ENCODE results near the gene NAA40.
"Not testable (repeated sequence)": the region's sequence is repeated elsewhere in the genome, so short reads cannot be mapped to it uniquely, and the experiment has no call there.

NAA40 gene

DNA sequence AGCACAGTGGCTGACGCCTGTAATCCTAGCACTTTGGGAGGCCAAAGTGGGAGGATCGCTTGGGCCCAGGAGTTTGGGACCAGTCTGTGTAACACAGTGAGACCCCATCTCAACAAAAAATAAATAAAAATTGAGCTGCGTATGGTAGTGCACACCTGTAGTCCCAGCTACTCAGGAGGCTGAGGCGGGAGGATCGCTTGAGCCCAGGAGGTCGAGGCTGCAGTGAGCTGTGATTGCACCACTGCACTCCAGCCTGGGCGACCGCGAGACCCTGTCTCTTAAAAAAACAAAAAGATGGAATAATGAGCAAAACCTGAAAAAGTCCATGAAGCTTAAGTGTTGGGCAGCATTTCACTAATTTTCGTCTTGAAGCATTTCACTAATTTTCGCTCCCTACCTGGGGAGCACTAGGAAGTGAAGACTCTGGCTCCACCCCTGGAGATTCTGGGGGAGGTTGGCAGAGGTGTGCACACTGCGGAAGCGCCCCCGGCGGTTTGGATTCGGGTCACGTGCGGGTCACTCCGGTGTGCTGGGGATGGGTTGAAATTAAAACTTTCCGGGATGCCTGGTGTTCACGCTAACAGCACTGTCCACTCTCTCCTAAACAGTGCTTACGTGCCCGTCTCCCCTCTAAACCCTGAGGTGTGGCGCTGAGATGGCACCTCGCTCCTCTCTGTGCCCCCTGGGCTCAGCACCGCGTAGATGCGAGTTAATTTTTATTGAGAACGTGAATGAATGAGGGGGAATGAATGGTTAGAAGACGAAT is 906 bp upstream of the NAA40 start:
- Mint-ChIP-seq H3K36me3 (peaks cover 6% of the 10 kb centered on the region), H3K27ac (peak overlapping the region; percentile 81), H3K4me1 (peaks cover 31% of the 10 kb centered on the region), H3K9me3 (no peaks in the 10 kb centered on the region), H3K27me3 (peaks cover 12% of the 10 kb centered on the region), H3K4me3 (peak overlapping the region; percentile 83)
- DNase-seq: peak; percentile 56
- CTCF ChIA-PET: interaction anchor here (0.9 kb wide), 1 partner anchor 101 kb away, joined by 4 read pairs; no protein-coding TSS in a partner anchor

GRCh38 chr11:63939397-63939891 is 642 bp downstream of the NAA40 start:
- Mint-ChIP-seq H3K27me3 (peaks cover 9% of the 10 kb centered on the region), H3K27ac (peak overlapping the region; percentile 84), H3K4me3 (peak overlapping the region; percentile 83), H3K4me1 (peaks cover 43% of the 10 kb centered on the region), H3K9me3 (no peaks in the 10 kb centered on the region), H3K36me3 (peaks cover 6% of the 10 kb centered on the region)
- CTCF ChIA-PET: interaction anchor here (1.0 kb wide), 1 partner anchor 102 kb away, joined by 4 read pairs; no protein-coding TSS in a partner anchor
- no peak for DNase-seq

DNA sequence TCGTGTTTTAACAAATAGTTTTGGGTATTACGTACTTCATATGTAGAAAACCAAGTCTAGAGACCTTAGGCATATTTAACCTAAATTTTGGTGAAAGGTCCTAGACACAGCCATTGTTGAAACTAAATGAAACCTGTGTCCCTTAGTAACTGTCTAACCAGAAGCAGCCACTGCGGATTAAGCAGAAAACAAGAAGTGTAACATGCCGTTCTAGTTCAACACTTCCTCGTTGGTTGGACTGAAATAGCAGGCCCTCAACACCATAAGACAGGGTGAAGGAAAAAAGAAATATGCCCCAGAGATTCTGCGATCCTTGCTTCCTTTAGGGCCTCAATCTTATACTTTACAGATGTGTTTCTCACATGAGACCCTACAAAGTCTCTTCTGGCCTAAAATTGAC is 2.0 kb downstream of the NAA40 start:
- H3K27me3 Mint-ChIP-seq: peaks cover 4% of the 10 kb centered on the region
- H3K9me3 Mint-ChIP-seq: no peaks in the 10 kb centered on the region
- peaks cover 6% of the 10 kb centered on the region for H3K36me3 Mint-ChIP-seq
- H3K4me3 Mint-ChIP-seq: peak overlapping the region; percentile 83
- CTCF ChIA-PET: interaction anchor here (8.0 kb wide), 1 partner anchor 105 kb away, joined by 150 read pairs; the partner anchor contains the start of gene MARK2
- H3K27ac Mint-ChIP-seq: no peak overlapping the region
- no peak for DNase-seq
- peaks cover 44% of the 10 kb centered on the region for H3K4me1 Mint-ChIP-seq

- peaks cover 45% of the 10 kb centered on the region for H3K4me1 Mint-ChIP-seq
- CTCF ChIA-PET: interaction anchor here (0.6 to 8.0 kb wide), 2 partner anchors 106 to 281 kb away, joined by 5 to 150 read pairs; partner anchors contain the start of gene MARK2
- peaks cover 8% of the 10 kb centered on the region for H3K36me3 Mint-ChIP-seq
- H3K27me3 Mint-ChIP-seq: no peaks in the 10 kb centered on the region
- no peak for DNase-seq
- H3K27ac Mint-ChIP-seq: no peak overlapping the region
- no peak overlapping the region for H3K4me3 Mint-ChIP-seq
- no peaks in the 10 kb centered on the region for H3K9me3 Mint-ChIP-seq
Observed at GRCh38 chr11:63941901-63942300, 3.1 kb downstream of the NAA40 start.

DNA sequence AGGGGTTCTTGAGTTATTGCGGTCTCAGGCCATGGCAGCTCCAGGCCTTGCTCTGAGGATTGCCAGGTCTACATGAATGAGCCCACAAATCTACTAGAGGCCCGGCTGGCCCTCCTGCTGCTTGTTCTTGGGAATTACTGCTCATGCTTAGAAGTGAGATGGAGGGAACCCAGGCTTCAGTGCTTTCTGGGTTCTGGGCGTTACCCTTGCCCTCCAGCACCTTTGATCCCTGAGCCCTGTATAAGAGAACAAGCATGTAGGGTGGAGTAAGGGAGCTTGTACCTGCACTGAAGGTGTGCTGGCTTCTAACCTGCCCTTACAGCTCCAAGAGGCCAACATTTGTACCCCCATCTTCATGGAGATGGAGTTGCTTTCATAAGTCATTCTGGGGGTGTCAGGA is 4.0 kb downstream of the NAA40 start:
- CTCF ChIA-PET: interaction anchor here (8.0 kb wide), 1 partner anchor 107 kb away, joined by 150 read pairs; the partner anchor contains the start of gene MARK2
- H3K4me1 Mint-ChIP-seq: peaks cover 41% of the 10 kb centered on the region
- no peak overlapping the region for H3K27ac Mint-ChIP-seq
- no peaks in the 10 kb centered on the region for H3K9me3 Mint-ChIP-seq
- no peak overlapping the region for H3K4me3 Mint-ChIP-seq
- H3K27me3 Mint-ChIP-seq: no peaks in the 10 kb centered on the region
- peaks cover 8% of the 10 kb centered on the region for H3K36me3 Mint-ChIP-seq
- DNase-seq: no peak

GRCh38 chr11:63944987-63945386 is 6.2 kb downstream of the NAA40 start:
- CTCF ChIA-PET: interaction anchor here (0.7 to 8.0 kb wide), 13 partner anchors 15 to 464 kb away, joined by 3 to 150 read pairs (median 4); partner anchors contain the start of genes MARK2, RCOR2 and ZFTA
- no peaks in the 10 kb centered on the region for H3K27me3 Mint-ChIP-seq
- peaks cover 7% of the 10 kb centered on the region for H3K36me3 Mint-ChIP-seq
- H3K4me1 Mint-ChIP-seq: peaks cover 29% of the 10 kb centered on the region
- no peak overlapping the region for H3K4me3 Mint-ChIP-seq
- H3K9me3 Mint-ChIP-seq: no peaks in the 10 kb centered on the region
- H3K27ac Mint-ChIP-seq: no peak overlapping the region
- no peak for DNase-seq

DNA sequence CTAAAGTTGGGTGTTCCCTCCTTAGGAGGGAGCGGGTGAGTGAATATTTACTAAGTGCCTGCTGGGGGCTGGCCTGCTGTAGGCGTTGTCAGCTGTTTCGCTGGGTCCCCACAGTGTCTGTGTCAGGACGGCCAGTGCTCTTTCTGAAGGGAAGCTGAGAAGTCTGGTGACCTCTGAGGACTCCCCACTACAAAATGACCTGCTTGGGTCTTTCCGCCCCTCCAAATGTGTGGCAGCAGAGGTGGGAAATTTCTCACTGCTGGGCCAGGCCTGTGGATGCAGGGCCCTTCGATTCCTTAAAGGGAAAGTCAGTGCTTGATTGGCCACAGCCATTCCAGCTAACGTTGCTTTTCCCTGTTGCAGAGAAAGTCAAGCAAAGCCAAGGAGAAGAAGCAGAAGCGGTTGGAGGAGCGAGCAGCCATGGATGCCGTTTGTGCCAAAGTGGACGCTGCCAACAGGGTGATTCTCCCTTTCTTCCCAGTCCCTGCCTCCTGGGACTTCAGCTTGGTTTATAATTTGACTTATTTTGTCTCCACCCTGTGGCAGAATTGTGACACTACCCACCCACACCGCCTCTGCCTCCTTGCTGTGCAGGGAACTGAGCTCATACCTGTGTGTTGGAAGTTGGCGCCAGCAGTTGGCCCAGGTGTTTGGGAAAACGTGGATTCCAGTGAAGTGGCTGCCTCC is 6.8 kb downstream of the NAA40 start:
- no peaks in the 10 kb centered on the region for H3K9me3 Mint-ChIP-seq
- no peaks in the 10 kb centered on the region for H3K27me3 Mint-ChIP-seq
- H3K27ac Mint-ChIP-seq: no peak overlapping the region
- peak; percentile 68 for DNase-seq
- H3K4me1 Mint-ChIP-seq: peaks cover 26% of the 10 kb centered on the region
- CTCF ChIA-PET: interaction anchor here (0.6 to 8.0 kb wide), 20 partner anchors 12 to 465 kb away, joined by 3 to 150 read pairs (median 3); partner anchors contain the start of genes COX8A, MARK2 and ZFTA
- H3K36me3 Mint-ChIP-seq: peaks cover 6% of the 10 kb centered on the region
- no peak overlapping the region for H3K4me3 Mint-ChIP-seq

DNA sequence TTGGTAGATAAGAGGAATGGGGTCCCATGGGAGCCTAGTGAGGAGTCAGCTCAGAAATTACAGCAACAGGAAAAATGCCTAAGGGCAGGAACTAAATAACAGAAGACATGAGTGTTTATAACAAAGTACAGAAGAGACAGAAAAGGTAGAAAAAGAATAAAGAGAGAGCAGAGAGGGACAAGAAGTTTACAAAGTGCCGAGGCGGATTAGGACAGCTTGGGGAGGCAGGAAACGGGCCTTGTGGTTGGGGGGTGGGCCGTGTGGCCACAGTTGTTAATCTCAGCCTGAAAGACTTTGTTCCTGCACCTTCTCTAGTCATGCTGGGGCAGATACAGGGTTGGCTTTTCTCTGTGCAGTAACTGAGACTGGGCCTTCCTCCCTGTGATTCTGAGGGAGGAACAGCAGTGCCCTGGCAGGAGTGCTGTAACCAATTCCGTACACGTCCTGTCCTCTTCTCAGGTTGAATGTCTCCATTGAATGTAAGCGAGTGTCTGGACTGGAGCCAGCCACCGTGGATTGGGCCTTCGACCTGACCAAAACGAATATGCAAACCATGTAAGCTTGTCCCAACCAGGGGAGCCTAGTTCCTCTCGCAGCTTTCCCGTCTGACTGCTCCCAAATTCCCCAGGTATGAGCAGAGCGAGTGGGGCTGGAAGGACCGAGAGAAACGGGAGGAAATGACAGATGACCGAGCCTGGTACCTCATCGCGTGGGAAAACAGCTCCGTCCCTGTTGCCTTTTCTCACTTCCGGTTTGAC is 13.2 kb downstream of the NAA40 start:
- Mint-ChIP-seq H3K27ac (peak overlapping the region; percentile 85), H3K4me1 (peaks cover 33% of the 10 kb centered on the region), H3K4me3 (peak overlapping the region; percentile 44), H3K36me3 (peaks cover 50% of the 10 kb centered on the region), H3K9me3 (no peaks in the 10 kb centered on the region), H3K27me3 (no peaks in the 10 kb centered on the region)
- DNase-seq: peak; percentile 76
- CTCF ChIA-PET: interaction anchor here (1.0 to 4.7 kb wide), 9 partner anchors 8 to 183 kb away, joined by 3 to 23 read pairs (median 4); partner anchors contain the start of genes RCOR2 and ZFTA

DNA sequence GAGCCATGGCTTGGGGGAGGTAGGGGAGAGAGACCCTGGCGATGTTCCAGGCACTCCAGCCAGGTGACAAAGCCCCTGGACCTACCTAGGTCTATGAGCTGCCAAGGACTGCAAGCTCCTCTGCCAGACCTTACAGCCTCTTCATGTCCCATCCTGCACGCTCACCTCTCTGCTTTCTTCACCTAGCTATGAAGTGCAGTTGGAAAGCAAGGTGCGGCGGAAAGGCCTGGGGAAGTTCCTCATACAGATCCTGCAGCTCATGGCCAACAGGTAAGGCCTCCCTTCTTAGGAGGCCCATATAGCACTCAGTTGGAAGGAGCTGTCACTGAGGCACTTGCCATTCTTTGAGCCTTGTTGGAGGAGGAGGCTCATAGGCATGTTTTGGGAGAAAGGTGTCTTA is 13.8 kb downstream of the NAA40 start:
- Mint-ChIP-seq H3K4me3 (peak overlapping the region; percentile 44), H3K27me3 (no peaks in the 10 kb centered on the region), H3K27ac (peak overlapping the region; percentile 85), H3K36me3 (peaks cover 53% of the 10 kb centered on the region), H3K9me3 (no peaks in the 10 kb centered on the region), H3K4me1 (peaks cover 34% of the 10 kb centered on the region)
- DNase-seq: no peak
- CTCF ChIA-PET: interaction anchor here (1.1 to 4.7 kb wide), 4 partner anchors 9 to 184 kb away, joined by 4 to 23 read pairs (median 6); partner anchors contain the start of gene ZFTA

GRCh38 chr11:63958008-63958407 is 19.2 kb downstream of the NAA40 start:
- Mint-ChIP-seq H3K4me3 (no peak overlapping the region), H3K27ac (no peak overlapping the region), H3K27me3 (peaks cover 4% of the 10 kb centered on the region), H3K9me3 (no peaks in the 10 kb centered on the region), H3K4me1 (peaks cover 34% of the 10 kb centered on the region), H3K36me3 (peaks cover 33% of the 10 kb centered on the region)
- no peak for DNase-seq
- CTCF ChIA-PET: interaction anchor here (1.2 to 1.8 kb wide), 3 partner anchors 8 to 52 kb away, joined by 3 to 8 read pairs (median 4); no protein-coding TSS in a partner anchor

DNA sequence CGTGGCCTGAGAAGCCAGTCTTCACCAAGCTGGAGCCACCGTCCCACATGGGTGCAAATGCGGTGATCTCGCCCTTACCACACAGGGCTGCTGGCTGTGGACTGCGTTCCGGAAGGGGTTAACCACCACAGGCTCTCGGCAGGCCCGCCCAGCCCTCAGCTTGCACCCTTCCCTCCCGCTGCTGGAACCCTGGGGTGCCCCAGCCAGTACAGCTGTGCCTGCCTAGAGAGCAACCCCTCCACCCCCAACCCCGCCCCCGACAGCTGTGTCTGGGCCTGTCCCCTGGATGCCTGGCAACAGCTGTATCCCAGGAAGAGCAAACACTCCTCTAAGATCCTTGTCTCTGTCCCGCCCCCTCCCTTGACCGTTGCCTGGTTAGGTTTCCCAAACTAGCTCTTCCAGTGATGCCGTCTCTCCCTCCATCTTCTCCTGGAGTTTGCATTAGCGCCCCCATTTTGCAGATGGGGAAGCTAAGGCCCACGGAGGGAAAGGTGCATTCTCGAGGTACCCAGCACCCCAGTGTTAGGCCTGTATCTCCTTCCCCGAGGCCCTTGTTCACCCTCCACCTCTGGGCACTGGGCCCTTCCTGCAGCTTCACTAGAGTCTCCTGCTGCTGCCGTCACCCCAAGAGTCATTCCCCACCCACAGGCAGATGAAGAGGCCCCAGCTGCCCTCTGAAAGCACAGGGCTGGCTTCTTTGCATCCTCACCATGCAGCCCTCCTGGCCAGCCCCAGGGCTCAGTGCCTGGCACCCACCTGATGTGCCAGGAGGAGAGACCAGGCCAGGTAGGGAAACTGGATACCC is 23.0 kb downstream of the NAA40 start:
- Mint-ChIP-seq H3K4me1 (peaks cover 26% of the 10 kb centered on the region), H3K27ac (no peak overlapping the region), H3K36me3 (peaks cover 3% of the 10 kb centered on the region), H3K4me3 (no peak overlapping the region), H3K27me3 (peaks cover 4% of the 10 kb centered on the region), H3K9me3 (no peaks in the 10 kb centered on the region)
- CTCF ChIA-PET: interaction anchor here (1.0 to 3.2 kb wide), 4 partner anchors 11 to 124 kb away, joined by 3 to 12 read pairs (median 5); no protein-coding TSS in a partner anchor
- peak; percentile 57 for DNase-seq

- CTCF ChIA-PET: interaction anchor here (2.5 kb wide), 1 partner anchor 127 kb away, joined by 6 read pairs; no protein-coding TSS in a partner anchor
- H3K4me1 Mint-ChIP-seq: peaks cover 18% of the 10 kb centered on the region
- not testable (repeated sequence) for H3K36me3 Mint-ChIP-seq, H3K4me3 Mint-ChIP-seq, H3K27ac Mint-ChIP-seq, H3K27me3 Mint-ChIP-seq, H3K9me3 Mint-ChIP-seq, DNase-seq
Observed at GRCh38 chr11:63963895-63964294, 25.1 kb downstream of the NAA40 start.

DNA sequence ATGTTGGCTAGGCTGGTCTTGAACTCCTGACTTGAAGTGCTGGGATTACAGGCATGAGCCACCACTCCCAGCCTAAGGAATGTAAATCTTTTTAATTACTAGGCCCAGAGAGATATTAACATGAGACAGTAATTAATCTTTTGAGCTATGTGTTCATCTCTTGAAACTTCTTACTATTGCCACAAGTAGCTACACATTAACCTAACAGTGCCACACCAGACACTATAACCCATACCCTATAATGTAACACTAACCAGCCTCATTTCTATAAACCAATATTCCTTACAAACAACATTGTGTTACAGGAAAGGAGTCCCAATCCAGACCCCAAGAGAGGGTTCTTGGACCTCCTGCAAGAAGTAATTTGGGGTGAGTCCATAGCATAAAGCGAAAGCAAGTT is 27.6 kb downstream of the NAA40 start:
- Mint-ChIP-seq H3K9me3 (no peaks in the 10 kb centered on the region), H3K27me3 (peaks cover 21% of the 10 kb centered on the region), H3K36me3 (no peaks in the 10 kb centered on the region), H3K4me1 (peaks cover 8% of the 10 kb centered on the region), H3K27ac (no peak overlapping the region), H3K4me3 (no peak overlapping the region)
- CTCF ChIA-PET: interaction anchor here (1.1 kb wide), 1 partner anchor 129 kb away, joined by 3 read pairs; no protein-coding TSS in a partner anchor
- no peak for DNase-seq
